Fibroblast of lung (primary cell): Measurements from ENCODE around the gene SLIT3.

Experiments used
- CTCF ChIP-seq, 2 donors: IDR thresholded peaks in 1 of 2; conservative IDR thresholded peaks in 1 of 2; 1 replicate in 1 of 2; 2 replicates in 1 of 2; pipeline ENCODE4 v1.5.1; 2011 to 2012; ENCODE audit warnings: low read length in 2 of 2, control low read depth in 1 of 2, inconsistent platforms in 1 of 2, low read depth in 1 of 2, mild to moderate bottlenecking in 1 of 2
- EZH2 ChIP-seq: IDR thresholded peaks from 2 replicates; pipeline ENCODE4 v1.5.1; 2012; ENCODE audit warnings: low read length, control low read depth, mild to moderate bottlenecking; ENCODE audit errors: missing control alignments

DNA sequence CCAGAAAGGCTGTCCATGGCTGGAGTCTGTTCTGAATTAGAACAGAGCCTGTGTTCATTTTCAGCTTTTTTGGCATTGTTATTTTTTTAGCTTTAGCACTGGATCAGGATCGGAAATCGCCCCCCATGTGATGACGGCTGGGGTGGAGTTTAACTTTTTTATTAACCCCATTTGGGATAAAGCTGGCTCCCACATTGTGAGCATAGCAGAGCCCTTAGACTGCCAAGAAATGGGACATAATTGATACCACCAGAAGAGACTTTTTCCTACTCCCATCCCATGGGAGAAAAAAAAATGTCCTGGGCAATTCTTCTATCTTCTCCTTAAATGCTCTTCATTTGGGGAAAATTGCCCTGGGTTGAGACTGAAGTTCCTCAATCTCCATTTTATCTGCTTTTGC, 52.4 kb downstream of the SLIT3 start:
- TF ChIP-seq CTCF (conservative IDR thresholded peaks at IDR 0.05 in 1 of 2, IDR thresholded peaks at IDR 0.05 in 1 of 2; ENCODE audit: low read depth in 1 of 2, low read length in 2 of 2) (no peak), EZH2 (no peak)
